Activated B cell treated with CpG ODN at 0.5 μM for 24 hours (primary cell): ENCODE results near the gene AUTS2. TPM values are rescaled to one million over a fixed set of nuclear protein-coding genes. Genes with fewer than 3 reads are reported as not detected.

ENCODE experiments used
- ATAC-seq: fragments of 200-7000 bp; cut with Tn5 transposase; one replicate; pipeline ENCODE4 v1.10.0; 2021; ENCODE audit warnings: low read depth, mild to moderate bottlenecking, moderate library complexity
- CTCF ChIA-PET: fragments of 350-600 bp; sonication (Branson Sonifier 250); formaldehyde crosslinking; loops from one replicate; lab custom pipeline; 2021; ENCODE audit warnings: antibody characterized with exemption; lab: Charles Lee
- POLR2A ChIA-PET: fragments of 350-600 bp; sonication (Branson Sonifier 250); formaldehyde crosslinking; loops from one replicate; lab custom pipeline; 2021; ENCODE audit warnings: antibody characterized with exemption; lab: Charles Lee
- DNase-seq: peaks from one replicate; pipeline ENCODE4 v3.0.0; 2022
- H3K27ac Mint-ChIP-seq: one replicate; pipeline ENCODE4 v1.8.0; 2020; ENCODE audit warnings: mixed read lengths
- H3K27me3 Mint-ChIP-seq: one replicate; pipeline ENCODE4 v1.8.0; 2021; ENCODE audit warnings: mixed read lengths
- H3K36me3 Mint-ChIP-seq: one replicate; pipeline ENCODE4 v1.8.0; 2021; ENCODE audit warnings: low read depth, mixed read lengths
- H3K4me1 Mint-ChIP-seq: one replicate; pipeline ENCODE4 v1.8.0; 2021; ENCODE audit warnings: mixed read lengths
- H3K4me3 Mint-ChIP-seq: one replicate; pipeline ENCODE4 v1.8.0; 2020; ENCODE audit warnings: mild to moderate bottlenecking, mixed read lengths
- H3K9me3 Mint-ChIP-seq: one replicate; pipeline ENCODE4 v1.8.0; 2020; ENCODE audit warnings: mixed read lengths
- intact Hi-C: fragments of 100-400 bp; cut with micrococcal nuclease; formaldehyde crosslinking; loops from one replicate; pipeline ENCODE4 v1.15.1; 2024
- total RNA-seq: library from RNA; stranded (reverse); gene quantifications from 2 replicates; pipeline ENCODE4 v1.2.3, GENCODE V29; 2022
- TF ChIP-seq, protein P1 (sequence below): fragments of 200-600 bp; IDR thresholded peaks from one replicate; pipeline ENCODE4 v1.8.0; 2022; ENCODE audit warnings: antibody characterized with exemption, mild to moderate bottlenecking

Gene AUTS2
- total RNA-seq, 1 donor from 2014 or later: 15.9 TPM

DNA sequence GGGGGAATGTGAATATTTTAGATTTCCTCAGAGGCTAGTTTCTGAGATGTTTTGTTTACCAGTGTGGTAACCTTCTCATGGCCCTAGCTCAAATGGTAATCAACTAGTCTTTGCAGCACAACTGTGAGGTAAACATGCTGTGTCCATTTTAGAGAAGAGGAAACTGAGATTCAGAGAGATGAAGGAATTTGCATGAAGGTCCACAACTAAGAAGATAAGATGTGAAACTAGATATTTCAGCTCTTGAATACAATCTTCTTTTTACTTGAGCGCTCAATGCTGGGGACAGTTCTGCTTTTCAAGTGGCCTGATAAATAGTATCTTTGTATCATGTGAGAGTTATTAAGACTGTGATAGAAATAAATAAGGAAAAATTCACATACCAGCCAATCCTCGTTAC is 245.4 kb downstream of the AUTS2 start:
- peak; percentile 37 for ATAC-seq
- CTCF ChIA-PET: interaction anchor here (2.1 kb wide), 1 partner anchor 19 kb away, joined by 8 read pairs; no protein-coding TSS in a partner anchor
- peaks cover 4% of the 10 kb centered on the region for H3K9me3 Mint-ChIP-seq
- TF ChIP-seq, protein P1, sequence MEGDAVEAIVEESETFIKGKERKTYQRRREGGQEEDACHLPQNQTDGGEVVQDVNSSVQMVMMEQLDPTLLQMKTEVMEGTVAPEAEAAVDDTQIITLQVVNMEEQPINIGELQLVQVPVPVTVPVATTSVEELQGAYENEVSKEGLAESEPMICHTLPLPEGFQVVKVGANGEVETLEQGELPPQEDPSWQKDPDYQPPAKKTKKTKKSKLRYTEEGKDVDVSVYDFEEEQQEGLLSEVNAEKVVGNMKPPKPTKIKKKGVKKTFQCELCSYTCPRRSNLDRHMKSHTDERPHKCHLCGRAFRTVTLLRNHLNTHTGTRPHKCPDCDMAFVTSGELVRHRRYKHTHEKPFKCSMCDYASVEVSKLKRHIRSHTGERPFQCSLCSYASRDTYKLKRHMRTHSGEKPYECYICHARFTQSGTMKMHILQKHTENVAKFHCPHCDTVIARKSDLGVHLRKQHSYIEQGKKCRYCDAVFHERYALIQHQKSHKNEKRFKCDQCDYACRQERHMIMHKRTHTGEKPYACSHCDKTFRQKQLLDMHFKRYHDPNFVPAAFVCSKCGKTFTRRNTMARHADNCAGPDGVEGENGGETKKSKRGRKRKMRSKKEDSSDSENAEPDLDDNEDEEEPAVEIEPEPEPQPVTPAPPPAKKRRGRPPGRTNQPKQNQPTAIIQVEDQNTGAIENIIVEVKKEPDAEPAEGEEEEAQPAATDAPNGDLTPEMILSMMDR: no peak
- H3K27ac Mint-ChIP-seq: peak overlapping the region; percentile 59
- H3K27me3 Mint-ChIP-seq: no peaks in the 10 kb centered on the region
- H3K4me1 Mint-ChIP-seq: peaks cover 76% of the 10 kb centered on the region
- POLR2A ChIA-PET: interaction anchor here (1.1 to 1.8 kb wide), 3 partner anchors 19 to 148 kb away, joined by 3 to 23 read pairs (median 19); no protein-coding TSS in a partner anchor
- H3K4me3 Mint-ChIP-seq: peak overlapping the region; percentile 12
- intact Hi-C loops: loop anchor here (1.0 to 10.0 kb wide), 6 partner anchors 19 to 851 kb away; partner anchors contain the start of gene AUTS2
- no peak for DNase-seq
- no peaks in the 10 kb centered on the region for H3K36me3 Mint-ChIP-seq

DNA sequence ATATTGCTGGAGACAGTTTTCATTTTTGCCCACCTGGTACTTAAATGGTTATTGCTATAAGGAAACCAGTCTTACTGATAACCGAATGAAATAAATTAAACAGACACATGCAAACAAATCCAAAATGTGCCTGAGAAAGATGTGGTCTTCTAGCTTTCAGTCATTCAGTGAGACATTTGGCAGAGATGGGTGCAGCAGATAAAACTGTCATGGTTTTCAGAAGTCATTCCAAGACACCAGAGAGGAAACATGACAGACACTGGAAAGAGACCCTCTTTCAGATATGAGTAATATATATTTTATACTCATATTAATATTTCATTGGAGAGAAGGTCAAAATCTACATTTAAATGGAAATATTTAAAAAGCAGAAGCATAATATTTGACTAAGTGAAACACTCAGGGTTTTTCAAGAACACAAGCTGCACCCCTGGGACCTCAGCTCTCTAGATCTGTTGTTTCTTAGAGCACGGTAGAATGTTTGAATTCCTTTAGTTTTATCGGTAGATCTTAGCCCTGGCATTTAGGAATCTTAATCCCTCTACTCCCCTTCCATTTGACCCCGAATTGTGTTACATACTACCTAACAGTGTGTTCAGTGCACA is 246.1 kb downstream of the AUTS2 start:
- Mint-ChIP-seq H3K27ac (peak overlapping the region; percentile 59), H3K4me3 (peak overlapping the region; percentile 61), H3K4me1 (peaks cover 71% of the 10 kb centered on the region), H3K27me3 (no peaks in the 10 kb centered on the region), H3K9me3 (peaks cover 4% of the 10 kb centered on the region), H3K36me3 (no peaks in the 10 kb centered on the region)
- DNase-seq: no peak
- ChIA-PET CTCF (interaction anchor here (2.1 kb wide), 1 partner anchor 20 kb away, joined by 8 read pairs; no protein-coding TSS in a partner anchor), POLR2A (interaction anchor here (0.9 to 1.8 kb wide), 4 partner anchors 17 to 149 kb away, joined by 3 to 23 read pairs (median 11); no protein-coding TSS in a partner anchor)
- intact Hi-C loops: loop anchor here (1.0 to 10.0 kb wide), 5 partner anchors 43 to 850 kb away; partner anchors contain the start of gene AUTS2
- TF ChIP-seq, protein P1: no peak
- peak; percentile 62 for ATAC-seq

DNA sequence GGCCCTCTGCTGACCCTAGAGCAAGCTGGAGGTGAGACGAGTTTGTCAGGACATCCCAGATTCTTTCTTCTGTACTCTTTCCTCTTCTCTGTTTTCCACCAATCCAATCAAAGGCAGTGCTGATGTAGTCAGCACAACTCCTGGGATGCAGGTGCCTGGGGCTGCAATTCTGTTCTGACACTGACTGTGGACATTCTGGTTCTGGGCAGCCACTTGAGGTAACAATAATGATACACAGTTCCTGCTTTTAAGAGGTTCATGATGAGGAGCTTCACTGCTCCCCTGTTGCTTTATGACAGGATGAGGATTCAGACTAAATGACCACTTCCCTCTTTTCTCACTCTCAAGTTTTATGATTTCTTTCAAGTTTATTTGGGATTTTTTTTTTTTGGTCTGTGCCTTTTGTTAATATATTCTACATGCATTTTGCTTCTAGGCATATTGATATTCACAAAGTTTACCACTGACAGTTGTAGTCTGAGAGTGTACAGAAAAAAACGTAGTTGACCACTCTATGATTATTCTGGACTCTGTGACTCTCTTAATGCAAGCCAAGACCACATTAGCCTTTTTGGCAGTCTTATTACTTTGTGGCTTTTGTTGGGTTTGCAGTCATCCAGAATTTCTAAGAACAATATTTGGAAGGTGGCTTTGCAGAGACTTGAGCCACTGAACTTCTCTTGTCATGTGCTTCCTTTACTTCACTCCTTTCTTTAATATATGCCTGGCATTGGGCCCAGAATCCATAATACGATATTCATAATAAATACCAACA is 247.6 kb downstream of the AUTS2 start:
- CTCF ChIA-PET: interaction anchor here (1.2 kb wide), 1 partner anchor 21 kb away, joined by 3 read pairs; no protein-coding TSS in a partner anchor
- no peak for DNase-seq
- Mint-ChIP-seq H3K36me3 (no peaks in the 10 kb centered on the region), H3K4me3 (peak overlapping the region; percentile 46), H3K9me3 (peaks cover 4% of the 10 kb centered on the region), H3K4me1 (peaks cover 58% of the 10 kb centered on the region), H3K27me3 (no peaks in the 10 kb centered on the region), H3K27ac (peak overlapping the region; percentile 41)
- POLR2A ChIA-PET: interaction anchor here (0.6 to 1.6 kb wide), 5 partner anchors 13 to 106 kb away, joined by 3 to 4 read pairs (median 3); no protein-coding TSS in a partner anchor
- no peak for ATAC-seq
- intact Hi-C loops: loop anchor here (2.0 to 10.0 kb wide), 2 partner anchors 247 to 849 kb away; partner anchors contain the start of gene AUTS2
- TF ChIP-seq, protein P1: no peak

DNA sequence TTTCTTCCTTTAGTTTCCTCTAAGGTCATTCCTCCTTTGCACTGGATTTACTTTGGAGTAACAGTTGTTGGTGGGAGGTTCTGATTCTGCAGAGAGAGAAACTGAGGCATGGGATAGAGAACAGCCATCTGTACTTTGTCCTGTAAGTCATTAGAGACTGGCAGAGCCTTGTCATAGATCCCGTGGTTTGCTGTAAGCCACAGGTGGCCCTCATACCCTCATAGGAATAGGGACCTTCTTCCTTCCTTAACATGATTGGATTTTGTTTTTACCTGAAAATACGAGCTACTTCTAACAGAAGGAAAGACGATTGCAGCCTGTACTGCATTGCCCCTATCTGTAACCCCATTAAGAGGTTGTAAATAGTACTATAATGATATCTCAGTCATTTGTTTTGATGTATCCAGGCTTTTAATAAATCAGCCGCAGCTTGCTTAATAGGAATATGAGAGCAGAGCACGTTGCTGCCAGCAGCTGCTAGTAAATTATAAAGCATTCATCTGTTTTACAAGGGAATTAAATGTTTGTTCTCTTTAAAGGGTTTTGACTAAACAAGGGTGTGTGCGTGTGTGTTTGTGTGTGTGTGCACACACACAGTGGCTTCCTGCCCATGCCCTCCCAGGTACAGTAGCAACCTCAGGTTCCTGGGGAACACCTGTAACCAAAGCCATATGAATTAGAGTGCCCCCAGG is 249.8 kb downstream of the AUTS2 start:
- Mint-ChIP-seq H3K4me1 (peaks cover 40% of the 10 kb centered on the region), H3K9me3 (peaks cover 3% of the 10 kb centered on the region), H3K4me3 (no peak overlapping the region), H3K27me3 (no peaks in the 10 kb centered on the region), H3K36me3 (no peaks in the 10 kb centered on the region), H3K27ac (no peak overlapping the region)
- ATAC-seq: no peak
- DNase-seq: no peak
- TF ChIP-seq, protein P1: no peak
- intact Hi-C loops: loop anchor here (10.0 kb wide), 1 partner anchor 847 kb away; no protein-coding TSS in a partner anchor
- ChIA-PET CTCF (no interaction called here), POLR2A (no interaction called here)
